Neural progenitor cell (in vitro differentiated cells): Measurements from ENCODE around the gene INPP4A.

Experiments used
- EZH2 ChIP-seq: fragments of 200-600 bp; sonication (generic); IDR thresholded peaks from 2 replicates; pipeline ENCODE4 v1.6.1; 2017; ENCODE audit warnings: antibody characterized with exemption, mild to moderate bottlenecking, moderate library complexity
- EZH2phosphoT487 ChIP-seq: fragments of 200-600 bp; sonication (generic); IDR thresholded peaks from 2 replicates; pipeline ENCODE4 v1.6.1; 2017; ENCODE audit warnings: antibody characterized with exemption
- TF ChIP-seq, protein P1 (sequence below): fragments of 200-600 bp; sonication (generic); IDR thresholded peaks from 2 replicates; pipeline ENCODE4 v1.5.1; 2017; ENCODE audit warnings: antibody characterized with exemption, mild to moderate bottlenecking

GRCh38 chr2:98520806-98521205, 76.1 kb downstream of the INPP4A start:
- TF ChIP-seq EZH2 (no peak), EZH2phosphoT487 (no peak)
- TF ChIP-seq, protein P1, sequence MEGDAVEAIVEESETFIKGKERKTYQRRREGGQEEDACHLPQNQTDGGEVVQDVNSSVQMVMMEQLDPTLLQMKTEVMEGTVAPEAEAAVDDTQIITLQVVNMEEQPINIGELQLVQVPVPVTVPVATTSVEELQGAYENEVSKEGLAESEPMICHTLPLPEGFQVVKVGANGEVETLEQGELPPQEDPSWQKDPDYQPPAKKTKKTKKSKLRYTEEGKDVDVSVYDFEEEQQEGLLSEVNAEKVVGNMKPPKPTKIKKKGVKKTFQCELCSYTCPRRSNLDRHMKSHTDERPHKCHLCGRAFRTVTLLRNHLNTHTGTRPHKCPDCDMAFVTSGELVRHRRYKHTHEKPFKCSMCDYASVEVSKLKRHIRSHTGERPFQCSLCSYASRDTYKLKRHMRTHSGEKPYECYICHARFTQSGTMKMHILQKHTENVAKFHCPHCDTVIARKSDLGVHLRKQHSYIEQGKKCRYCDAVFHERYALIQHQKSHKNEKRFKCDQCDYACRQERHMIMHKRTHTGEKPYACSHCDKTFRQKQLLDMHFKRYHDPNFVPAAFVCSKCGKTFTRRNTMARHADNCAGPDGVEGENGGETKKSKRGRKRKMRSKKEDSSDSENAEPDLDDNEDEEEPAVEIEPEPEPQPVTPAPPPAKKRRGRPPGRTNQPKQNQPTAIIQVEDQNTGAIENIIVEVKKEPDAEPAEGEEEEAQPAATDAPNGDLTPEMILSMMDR: no peak
